Ascending aorta (tissue), 2 donors: Measurements from ENCODE around the gene KRT75. TPM values are rescaled to one million over a fixed set of nuclear protein-coding genes. Genes with fewer than 3 reads are reported as not detected.

ENCODE experiments used
- DNase-seq, 2 donors: peaks; one replicate each; pipeline ENCODE4 v3.0.0-alpha.2; 2019; ENCODE audit warnings: low spot score in 2 of 2
- H3K27ac ChIP-seq, 2 donors: fragments of 200-600 bp; sonication (generic); one replicate each; pipeline ENCODE4 v1.5.1; 2016 to 2017; ENCODE audit warnings: mild to moderate bottlenecking in 1 of 2
- H3K27me3 ChIP-seq: fragments of 200-600 bp; sonication (generic); one replicate; pipeline ENCODE4 v1.5.1; 2017
- H3K36me3 ChIP-seq, 2 donors: fragments of 200-600 bp; sonication (generic); one replicate each; pipeline ENCODE4 v1.5.1; 2016
- H3K4me1 ChIP-seq, 2 donors: fragments of 200-600 bp; sonication (generic); one replicate each; pipeline ENCODE4 v1.5.1; 2016 to 2017; ENCODE audit warnings: mild to moderate bottlenecking in 1 of 2
- H3K4me3 ChIP-seq, 2 donors: fragments of 200-600 bp; sonication (generic); one replicate each; pipeline ENCODE4 v1.5.1; 2016 to 2017; ENCODE audit warnings: mild to moderate bottlenecking in 1 of 2
- H3K9me3 ChIP-seq, 2 donors: fragments of 200-600 bp; sonication (generic); one replicate each; pipeline ENCODE4 v1.5.1; 2016
- CTCF ChIP-seq, 3 experiments: fragments of 200-600 bp in 2 of 3; fragments of 450-650 bp in 1 of 3; sonication (generic) in 2 of 3; IDR thresholded peaks; one replicate each; pipeline ENCODE4 v1.5.1; 2016 to 2019; ENCODE audit warnings: antibody characterized with exemption in 3 of 3, mild to moderate bottlenecking in 1 of 3, moderate library complexity in 1 of 3
- intact Hi-C: fragments of 100-400 bp; cut with DNase I; formaldehyde crosslinking; loops from one replicate; pipeline ENCODE4 v1.15.1; 2023
- total RNA-seq: library from RNA; depleted of rRNA; stranded (reverse); fragments of >200 nt; gene quantifications from one replicate; pipeline ENCODE4 v1.1.0, GENCODE V29; 2016

Gene KRT75
- total RNA-seq, 1 donor from 2014 or later, result not detected

DNA sequence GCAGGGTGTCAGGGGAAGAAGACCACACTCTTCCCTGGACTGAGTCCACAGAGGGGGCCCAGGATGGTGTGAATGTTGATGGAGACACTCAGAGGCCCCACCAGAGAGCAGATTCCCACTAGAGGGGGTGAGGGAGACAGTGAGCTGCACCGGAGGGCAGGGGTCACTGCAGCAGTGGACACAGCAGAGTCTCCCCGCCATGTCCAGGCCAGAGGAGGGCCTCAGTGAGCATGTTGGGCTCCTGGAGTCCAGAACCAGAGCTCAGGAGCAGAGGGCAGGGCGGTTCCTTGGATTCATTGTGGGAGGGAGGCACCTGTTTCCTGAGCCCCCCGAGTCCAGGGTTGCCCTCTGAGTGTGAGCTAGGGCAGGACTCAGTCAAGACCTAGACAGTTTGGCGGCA lies 26.3 kb downstream of the KRT75 start:
- Histone ChIP-seq H3K27me3 (no peaks in the 10 kb centered on the region), H3K4me3 (no peak overlapping the region), H3K27ac (no peak overlapping the region), H3K4me1 (no peaks in the 10 kb centered on the region), H3K9me3 (no peaks in the 10 kb centered on the region), H3K36me3 (no peaks in the 10 kb centered on the region)
- TF ChIP-seq CTCF (IDR thresholded peaks at IDR 0.05), result no peak
- intact Hi-C loops, result no loop called here
- DNase-seq, result no peak

- TF ChIP-seq CTCF (IDR thresholded peaks at IDR 0.05), result no peak
- Histone ChIP-seq H3K4me3 (no peak within 1 kb of the TSS), H3K4me1 (no peaks in the 10 kb centered on the region), H3K36me3 (no peaks in the 10 kb centered on the region), H3K27ac (no peak within 1 kb of the TSS), H3K27me3 (no peaks in the 10 kb centered on the region), H3K9me3 (no peaks in the 10 kb centered on the region)
- intact Hi-C loops, result no loop called here
- no peak for DNase-seq
Observed at GRCh38 chr12:52405922-52406385, 28.2 kb downstream of the KRT75 start, which contains the start of gene KRT82. Gene KRT82, minus strand, starts transcription at chr12:52406335. Its CDS starts 58 bp downstream, at chr12:52406277.

GRCh38 chr12:52404951-52405350 lies 29.2 kb downstream of the KRT75 start:
- no peaks in the 10 kb centered on the region for H3K36me3 ChIP-seq
- H3K4me3 ChIP-seq, result no peak overlapping the region
- H3K9me3 ChIP-seq, result no peaks in the 10 kb centered on the region
- no peaks in the 10 kb centered on the region for H3K27me3 ChIP-seq
- no peak for DNase-seq
- TF ChIP-seq CTCF (IDR thresholded peaks at IDR 0.05), result no peak
- intact Hi-C loops, result no loop called here
- no peaks in the 10 kb centered on the region for H3K4me1 ChIP-seq
- no peak overlapping the region for H3K27ac ChIP-seq

- H3K9me3 ChIP-seq, result no peaks in the 10 kb centered on the region
- no peaks in the 10 kb centered on the region for H3K27me3 ChIP-seq
- H3K27ac ChIP-seq, result no peak overlapping the region
- no peaks in the 10 kb centered on the region for H3K4me1 ChIP-seq
- TF ChIP-seq CTCF (IDR thresholded peaks at IDR 0.05), result no peak
- intact Hi-C loops, result no loop called here
- DNase-seq, result no peak
- no peaks in the 10 kb centered on the region for H3K36me3 ChIP-seq
- H3K4me3 ChIP-seq, result no peak overlapping the region
Observed at GRCh38 chr12:52403561-52403960, 30.6 kb downstream of the KRT75 start.

DNA sequence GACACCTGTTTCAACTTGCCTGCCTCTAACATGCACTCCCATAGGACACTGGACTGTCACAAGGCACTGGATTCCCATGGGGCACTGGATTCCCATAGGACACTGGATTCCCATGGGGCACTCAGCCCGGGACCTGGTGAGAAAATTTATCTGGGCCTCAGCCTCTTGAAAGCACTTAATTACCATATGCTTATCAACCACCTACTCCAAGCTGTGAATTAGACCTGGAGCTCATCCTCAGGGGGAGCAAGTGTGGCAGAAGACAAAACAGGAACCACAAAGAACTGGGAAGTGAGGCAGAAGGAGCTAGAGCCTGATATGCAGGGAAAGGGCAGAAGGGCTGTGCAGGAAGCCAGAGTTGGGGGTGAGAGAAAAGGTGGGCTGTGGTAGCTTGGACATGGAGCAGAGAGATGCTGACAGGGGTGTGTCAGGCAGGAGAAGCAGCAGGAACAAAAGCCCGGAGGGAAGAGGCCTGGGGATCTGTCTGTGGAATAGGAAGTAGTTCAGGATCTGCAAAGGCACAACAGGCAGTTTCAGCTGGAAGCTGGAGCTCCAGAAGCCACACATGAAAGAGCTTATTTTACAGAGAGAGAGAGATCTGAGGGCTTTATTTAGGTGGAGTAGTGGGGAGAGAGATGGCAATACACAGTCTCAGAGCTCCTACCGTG lies 31.2 kb downstream of the KRT75 start:
- no peaks in the 10 kb centered on the region for H3K4me1 ChIP-seq
- H3K27me3 ChIP-seq, result no peaks in the 10 kb centered on the region
- H3K4me3 ChIP-seq, result no peak overlapping the region
- intact Hi-C loops, result no loop called here
- no peak for DNase-seq
- no peak for TF ChIP-seq CTCF (IDR thresholded peaks at IDR 0.05)
- H3K27ac ChIP-seq, result no peak overlapping the region
- H3K36me3 ChIP-seq, result no peaks in the 10 kb centered on the region
- H3K9me3 ChIP-seq, result no peaks in the 10 kb centered on the region
